ENCODE results near the gene TUBA3D.
"Not testable (repeated sequence)": the region's sequence is repeated elsewhere in the genome, so short reads cannot be mapped to it uniquely, and the experiment has no call there.

Gene TUBA3D
- total RNA-seq: 0 to 0.04 (median 0) reads per million in 3 experiments

GRCh38 chr2:131475831-131476230 is at the start of gene TUBA3D:
Gene TUBA3D (plus strand): TSS chr2:131476119. CDS start chr2:131476200, 81 bp downstream.
- no peak for DNase-seq

- DNase-seq: no peak
Observed at GRCh38 chr2:131426727-131427126, 49.2 kb upstream of the TUBA3D start.

GRCh38 chr2:131431336-131431735 is 44.6 kb upstream of the TUBA3D start:
- DNase-seq: no peak

- not testable (repeated sequence) for DNase-seq
Observed at GRCh38 chr2:131440742-131441468, 35.0 kb upstream of the TUBA3D start.

GRCh38 chr2:131444736-131445514 is 31.0 kb upstream of the TUBA3D start:
- DNase-seq: not testable (repeated sequence)

- DNase-seq: not testable (repeated sequence)
Observed at GRCh38 chr2:131445515-131445797, 30.5 kb upstream of the TUBA3D start.

- no peak for DNase-seq
Observed at GRCh38 chr2:131445896-131446295, 30.0 kb upstream of the TUBA3D start.

GRCh38 chr2:131447981-131448380 is 27.9 kb upstream of the TUBA3D start:
- not testable (repeated sequence) for DNase-seq

GRCh38 chr2:131451265-131451949 is 24.5 kb upstream of the TUBA3D start:
- not testable (repeated sequence) for DNase-seq

- DNase-seq: not testable (repeated sequence)
Observed at GRCh38 chr2:131454914-131455313, 21.0 kb upstream of the TUBA3D start.

GRCh38 chr2:131467722-131468121 is 8.2 kb upstream of the TUBA3D start:
- not testable (repeated sequence) for DNase-seq

GRCh38 chr2:131470944-131471343 is 5.0 kb upstream of the TUBA3D start:
- not testable (repeated sequence) for DNase-seq

GRCh38 chr2:131471624-131472023 is 4.3 kb upstream of the TUBA3D start:
- not testable (repeated sequence) for DNase-seq

- not testable (repeated sequence) for DNase-seq
Observed at GRCh38 chr2:131473266-131473665, 2.7 kb upstream of the TUBA3D start.

- DNase-seq: not testable (repeated sequence)
Observed at GRCh38 chr2:131476363-131476762, 444 bp downstream of the TUBA3D start.

- DNase-seq: not testable (repeated sequence)
Observed at GRCh38 chr2:131477227-131477626, 1.3 kb downstream of the TUBA3D start.

- DNase-seq: not testable (repeated sequence)
Observed at GRCh38 chr2:131478074-131478849, 2.3 kb downstream of the TUBA3D start.

GRCh38 chr2:131478850-131479461 is 3.0 kb downstream of the TUBA3D start:
- not testable (repeated sequence) for DNase-seq

- not testable (repeated sequence) for DNase-seq
Observed at GRCh38 chr2:131480351-131480750, 4.4 kb downstream of the TUBA3D start.

- DNase-seq: not testable (repeated sequence)
Observed at GRCh38 chr2:131482506-131483155, 6.7 kb downstream of the TUBA3D start.

Data from central memory CD4-positive, alpha-beta T cell (primary cell).